GM12872 (cell line): ENCODE data around the gene CHRNB2.

Source experiments
- TF ChIP-seq, protein P1 (sequence below): IDR thresholded peaks from 3 replicates; pipeline ENCODE4 v1.5.1; 2011; ENCODE audit warnings: low read depth, mild to moderate bottlenecking, low read length, moderate library complexity; ENCODE audit not compliant: insufficient read depth

CHRNB2 gene

DNA sequence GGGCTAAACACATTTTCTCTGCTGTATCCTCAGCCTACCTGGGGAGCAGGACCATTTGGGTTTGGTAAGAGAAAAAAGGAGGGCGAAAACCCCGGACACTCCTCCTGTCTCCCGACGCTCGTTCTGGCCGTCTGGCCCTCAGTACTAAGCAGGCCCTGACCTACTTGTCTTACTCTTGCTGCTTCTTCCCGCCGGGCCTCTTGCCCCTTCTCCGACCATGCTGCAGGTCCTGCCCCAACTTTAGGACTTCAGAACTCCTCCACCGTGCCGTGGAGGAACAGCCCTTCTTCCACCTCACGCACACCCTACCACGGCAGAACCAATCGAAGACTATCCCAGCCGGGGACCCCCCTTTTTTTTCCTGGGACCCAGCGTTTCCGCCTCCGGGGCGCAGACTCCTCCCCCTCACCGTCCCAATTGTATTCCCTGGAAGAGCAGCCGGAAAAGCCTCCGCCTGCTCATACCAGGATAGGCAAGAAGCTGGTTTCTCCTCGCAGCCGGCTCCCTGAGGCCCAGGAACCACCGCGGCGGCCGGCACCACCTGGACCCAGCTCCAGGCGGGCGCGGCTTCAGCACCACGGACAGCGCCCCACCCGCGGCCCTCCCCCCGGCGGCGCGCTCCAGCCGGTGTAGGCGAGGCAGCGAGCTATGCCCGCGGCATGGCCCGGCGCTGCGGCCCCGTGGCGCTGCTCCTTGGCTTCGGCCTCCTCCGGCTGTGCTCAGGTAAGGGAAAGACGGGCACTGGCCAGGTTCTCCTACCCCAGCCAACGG lies at the start of gene CHRNB2:
CHRNB2 (plus strand) TSS at position 393 of the 771 bp plus-strand sequence; CDS start at position 660, 267 bp downstream.
- TF ChIP-seq, protein P1, sequence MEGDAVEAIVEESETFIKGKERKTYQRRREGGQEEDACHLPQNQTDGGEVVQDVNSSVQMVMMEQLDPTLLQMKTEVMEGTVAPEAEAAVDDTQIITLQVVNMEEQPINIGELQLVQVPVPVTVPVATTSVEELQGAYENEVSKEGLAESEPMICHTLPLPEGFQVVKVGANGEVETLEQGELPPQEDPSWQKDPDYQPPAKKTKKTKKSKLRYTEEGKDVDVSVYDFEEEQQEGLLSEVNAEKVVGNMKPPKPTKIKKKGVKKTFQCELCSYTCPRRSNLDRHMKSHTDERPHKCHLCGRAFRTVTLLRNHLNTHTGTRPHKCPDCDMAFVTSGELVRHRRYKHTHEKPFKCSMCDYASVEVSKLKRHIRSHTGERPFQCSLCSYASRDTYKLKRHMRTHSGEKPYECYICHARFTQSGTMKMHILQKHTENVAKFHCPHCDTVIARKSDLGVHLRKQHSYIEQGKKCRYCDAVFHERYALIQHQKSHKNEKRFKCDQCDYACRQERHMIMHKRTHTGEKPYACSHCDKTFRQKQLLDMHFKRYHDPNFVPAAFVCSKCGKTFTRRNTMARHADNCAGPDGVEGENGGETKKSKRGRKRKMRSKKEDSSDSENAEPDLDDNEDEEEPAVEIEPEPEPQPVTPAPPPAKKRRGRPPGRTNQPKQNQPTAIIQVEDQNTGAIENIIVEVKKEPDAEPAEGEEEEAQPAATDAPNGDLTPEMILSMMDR: no peak

DNA sequence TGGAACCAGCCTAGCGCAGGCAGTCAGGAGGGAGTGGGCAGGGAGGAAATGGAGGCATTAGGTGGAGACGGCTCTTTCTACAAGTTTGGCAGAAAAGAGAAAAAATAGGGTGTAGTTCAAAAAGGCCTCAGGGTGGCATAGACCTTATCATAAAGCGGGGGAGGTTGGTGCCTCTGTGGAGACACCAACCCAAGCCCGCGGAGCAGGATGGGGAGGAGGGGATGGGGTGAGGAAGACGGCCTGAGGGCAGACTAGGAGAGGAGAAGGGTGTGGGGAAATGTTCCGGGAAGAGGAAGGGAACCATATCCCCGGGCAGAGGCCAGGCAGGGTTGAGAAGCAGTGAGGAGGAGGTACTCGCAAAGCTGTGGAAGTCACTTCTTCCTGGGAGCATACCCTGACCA lies 48.0 kb upstream of the CHRNB2 start:
- TF ChIP-seq, protein P1: no peak

DNA sequence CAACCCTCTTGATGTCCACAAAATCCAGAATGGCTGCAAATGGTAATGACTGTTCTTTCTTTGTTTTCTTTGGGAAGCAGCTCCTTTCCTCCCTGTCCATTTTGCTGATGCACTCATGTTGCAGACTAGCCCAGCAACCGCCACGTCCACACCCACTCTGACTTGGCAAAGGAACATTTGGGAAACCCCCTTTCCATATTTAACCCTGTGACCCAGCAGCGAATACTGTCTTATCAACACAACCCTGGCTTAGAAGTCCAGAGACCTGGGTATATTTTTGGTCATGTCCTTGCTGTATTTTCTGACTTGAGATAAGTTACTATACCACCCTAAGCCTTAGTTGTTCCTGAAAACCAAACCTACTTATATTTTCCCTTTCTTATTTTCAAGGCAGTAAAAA lies 47.2 kb upstream of the CHRNB2 start:
- TF ChIP-seq, protein P1: no peak

DNA sequence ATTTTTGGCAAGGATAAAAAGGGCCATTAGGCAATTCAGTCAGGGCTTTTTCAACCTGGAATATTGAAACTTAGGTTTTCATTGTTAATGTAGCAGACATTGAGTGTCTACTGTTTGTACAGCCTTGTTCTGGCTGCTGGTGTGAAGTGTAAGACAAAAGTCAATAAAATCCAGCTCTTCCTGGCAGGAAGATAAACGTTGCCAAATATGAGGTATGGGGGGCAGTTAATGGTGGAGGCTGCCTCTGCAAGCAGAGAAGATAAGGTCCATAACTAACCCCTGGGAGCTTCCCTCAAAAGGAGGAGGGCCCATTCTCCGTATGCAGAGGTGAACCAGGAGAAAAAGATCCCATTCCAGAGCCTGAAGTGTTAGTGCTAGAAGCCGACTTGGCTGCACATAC lies 45.9 kb upstream of the CHRNB2 start:
- TF ChIP-seq, protein P1: no peak

- TF ChIP-seq, protein P1: no peak
Measured at GRCh38 chr1:154524881-154525280, 42.7 kb upstream of the CHRNB2 start.

- TF ChIP-seq, protein P1: no peak
Measured at GRCh38 chr1:154527192-154527591, 40.4 kb upstream of the CHRNB2 start.

GRCh38 chr1:154529308-154529707 lies 38.3 kb upstream of the CHRNB2 start:
- TF ChIP-seq, protein P1: no peak
